ENCODE data around the gene MAOB.

The MAOB gene

GRCh38 chrX:43881410-43882293 lies 598 bp downstream of the MAOB start:
- H3K9me2 ChIP-seq (replicated peaks; ENCODE audit: insufficient read depth, low read length), result no peaks in the 10 kb centered on the region
- no peaks in the 10 kb centered on the region for H3F3A ChIP-seq (ENCODE audit: insufficient read depth)
- no peaks in the 10 kb centered on the region for H3K9me3 ChIP-seq (ENCODE audit: insufficient read depth, low read length)
- H3K36me3 ChIP-seq (ENCODE audit: low read length), result no peaks in the 10 kb centered on the region
- no peak overlapping the region for H3K4me2 ChIP-seq (ENCODE audit: low read depth, low read length, poor library complexity, severe bottlenecking)
- TF ChIP-seq EZH2phosphoT487 (conservative IDR thresholded peaks at IDR 0.05; ENCODE audit: low read length) (no peak), CTCF (IDR thresholded peaks at IDR 0.05; ENCODE audit: insufficient read depth, low read length, poor library complexity, severe bottlenecking) (no peak)
- H3K27ac ChIP-seq (ENCODE audit: low read depth, low read length), result no peak overlapping the region
- H3K4me3 ChIP-seq (ENCODE audit: insufficient read depth, low read length, poor library complexity, severe bottlenecking), result no peak overlapping the region
- H2AFZ ChIP-seq (ENCODE audit: low read depth, low read length, severe bottlenecking), result no peak overlapping the region
- H3K79me2 ChIP-seq (ENCODE audit: insufficient read depth, low read length), result no peaks in the 10 kb centered on the region
- no peaks in the 10 kb centered on the region for H4K20me1 ChIP-seq (ENCODE audit: low read depth, low read length)
- no peak overlapping the region for H3K9ac ChIP-seq (ENCODE audit: low read length)
- no peaks in the 10 kb centered on the region for H3K27me3 ChIP-seq (ENCODE audit: low read length)

GRCh38 chrX:43880425-43880824 lies 1.8 kb downstream of the MAOB start:
- Histone ChIP-seq H3K27me3 (ENCODE audit: low read length) (no peaks in the 10 kb centered on the region), H3K9ac (ENCODE audit: low read length) (no peak overlapping the region), H3K36me3 (ENCODE audit: low read length) (no peaks in the 10 kb centered on the region), H4K20me1 (ENCODE audit: low read depth, low read length) (no peaks in the 10 kb centered on the region), H3K79me2 (ENCODE audit: insufficient read depth, low read length) (no peaks in the 10 kb centered on the region), H3K9me2 (replicated peaks; ENCODE audit: insufficient read depth, low read length) (no peaks in the 10 kb centered on the region), H3K27ac (ENCODE audit: low read depth, low read length) (no peak overlapping the region), H3K9me3 (ENCODE audit: insufficient read depth, low read length) (no peaks in the 10 kb centered on the region), H3F3A (ENCODE audit: insufficient read depth) (no peaks in the 10 kb centered on the region), H3K4me2 (ENCODE audit: low read depth, low read length, poor library complexity, severe bottlenecking) (no peak overlapping the region), H2AFZ (ENCODE audit: low read depth, low read length, severe bottlenecking) (no peak overlapping the region), H3K4me3 (ENCODE audit: insufficient read depth, low read length, poor library complexity, severe bottlenecking) (no peak overlapping the region)
- TF ChIP-seq EZH2phosphoT487 (conservative IDR thresholded peaks at IDR 0.05; ENCODE audit: low read length), result no peak
- TF ChIP-seq CTCF (IDR thresholded peaks at IDR 0.05; ENCODE audit: insufficient read depth, low read length, poor library complexity, severe bottlenecking), result no peak

- no peak overlapping the region for H3K27ac ChIP-seq (ENCODE audit: low read depth, low read length)
- no peaks in the 10 kb centered on the region for H3F3A ChIP-seq (ENCODE audit: insufficient read depth)
- H3K27me3 ChIP-seq (ENCODE audit: low read length), result no peaks in the 10 kb centered on the region
- H4K20me1 ChIP-seq (ENCODE audit: low read depth, low read length), result no peaks in the 10 kb centered on the region
- no peak overlapping the region for H3K9ac ChIP-seq (ENCODE audit: low read length)
- TF ChIP-seq CTCF (IDR thresholded peaks at IDR 0.05; ENCODE audit: insufficient read depth, low read length, poor library complexity, severe bottlenecking) (no peak), EZH2phosphoT487 (conservative IDR thresholded peaks at IDR 0.05; ENCODE audit: low read length) (no peak)
- no peak overlapping the region for H3K4me3 ChIP-seq (ENCODE audit: insufficient read depth, low read length, poor library complexity, severe bottlenecking)
- no peaks in the 10 kb centered on the region for H3K9me2 ChIP-seq (replicated peaks; ENCODE audit: insufficient read depth, low read length)
- H3K79me2 ChIP-seq (ENCODE audit: insufficient read depth, low read length), result no peaks in the 10 kb centered on the region
- no peak overlapping the region for H2AFZ ChIP-seq (ENCODE audit: low read depth, low read length, severe bottlenecking)
- H3K4me2 ChIP-seq (ENCODE audit: low read depth, low read length, poor library complexity, severe bottlenecking), result no peak overlapping the region
- H3K9me3 ChIP-seq (ENCODE audit: insufficient read depth, low read length), result no peaks in the 10 kb centered on the region
- no peaks in the 10 kb centered on the region for H3K36me3 ChIP-seq (ENCODE audit: low read length)
Measured at GRCh38 chrX:43878906-43879526, 3.2 kb downstream of the MAOB start.

Measured in SU-DHL-6 (cell line).